ENCODE data around the gene GALM. TPM values are rescaled to one million over a fixed set of nuclear protein-coding genes. Genes with fewer than 3 reads are reported as not detected.

GALM gene
- total RNA-seq (10 to 100 TPM; 12.8 to 21.3 TPM), polyA plus RNA-seq (ENCODE audit: insufficient read length in 6 of 6) (10 to 100 TPM; 21.2 to 33.6 (median 25.8) TPM)
- long read RNA-seq, donor 1, transcript GALM-201 (7 exons, 2,484 nt): major isoform, 12 of 12 reads
- long read RNA-seq, donor 1, partial matches to known transcripts: 0 of 12 reads
- long read RNA-seq, donor 1, other reads (novel, unspliced or antisense): 0 of 12 reads
- long read RNA-seq, donor 2, transcript GALM-201 (7 exons, 2,484 nt): major isoform, 5 of 563 reads
- long read RNA-seq, donor 2, partial matches to known transcripts: 337 of 563 reads
- long read RNA-seq, donor 2, other reads (novel, unspliced or antisense): 221 of 563 reads
- long read RNA-seq, donor 3, transcript GALM-201 (7 exons, 2,484 nt): major isoform, 7 of 404 reads
- long read RNA-seq, donor 3, partial matches to known transcripts: 239 of 404 reads
- long read RNA-seq, donor 3, other reads (novel, unspliced or antisense): 158 of 404 reads
- long read RNA-seq, donor 4, transcript GALM-201 (7 exons, 2,484 nt): major isoform, 31 of 36 reads
- long read RNA-seq, donor 4, partial matches to known transcripts: 1 of 36 reads
- long read RNA-seq, donor 4, other reads (novel, unspliced or antisense): 4 of 36 reads
- long read RNA-seq, donor 5, transcript GALM-201 (7 exons, 2,484 nt): major isoform, 10 of 369 reads
- long read RNA-seq, donor 5, partial matches to known transcripts: 139 of 369 reads
- long read RNA-seq, donor 5, other reads (novel, unspliced or antisense): 220 of 369 reads
- long read RNA-seq, donor 6, transcript GALM-201 (7 exons, 2,484 nt): major isoform, 7 of 426 reads
- long read RNA-seq, donor 6, partial matches to known transcripts: 266 of 426 reads
- long read RNA-seq, donor 6, other reads (novel, unspliced or antisense): 153 of 426 reads
- long read RNA-seq, donor 7, transcript GALM-201 (7 exons, 2,484 nt): major isoform, 5 of 308 reads
- long read RNA-seq, donor 7, partial matches to known transcripts: 84 of 308 reads
- long read RNA-seq, donor 7, other reads (novel, unspliced or antisense): 219 of 308 reads
- long read RNA-seq, donor 8, transcript GALM-201 (7 exons, 2,484 nt): major isoform, 9 of 9 reads
- long read RNA-seq, donor 8, partial matches to known transcripts: 0 of 9 reads
- long read RNA-seq, donor 8, other reads (novel, unspliced or antisense): 0 of 9 reads
- long read RNA-seq, donor 9: 0 reads
- long read RNA-seq, donor 10, transcript GALM-201 (7 exons, 2,484 nt): major isoform, 33 of 36 reads
- long read RNA-seq, donor 10, partial matches to known transcripts: 2 of 36 reads
- long read RNA-seq, donor 10, other reads (novel, unspliced or antisense): 1 of 36 reads
- long read RNA-seq, donor 11, partial matches to known transcripts: 0 of 3 reads
- long read RNA-seq, donor 11, other reads (novel, unspliced or antisense): 0 of 3 reads
- long read RNA-seq, donor 12, transcript GALM-201 (7 exons, 2,484 nt): major isoform, 9 of 465 reads
- long read RNA-seq, donor 12, partial matches to known transcripts: 254 of 465 reads
- long read RNA-seq, donor 12, other reads (novel, unspliced or antisense): 202 of 465 reads

- H3K27me3 ChIP-seq: no peaks in the 10 kb centered on the region
- H3K4me3 ChIP-seq: peak within 1 kb of the TSS; percentile 58 to 72
- H3K4me1 ChIP-seq: peaks cover 0 to 58% of the 10 kb centered on the region in 2 donors
- H3K9me3 ChIP-seq: no peaks in the 10 kb centered on the region
- ATAC-seq (peak; percentile 95), DNase-seq (peak; percentile 81 to 95 (median 88))
- peak within 1 kb of the TSS; percentile 87 to 88 for H3K27ac ChIP-seq
- H3K36me3 ChIP-seq: no peaks in the 10 kb centered on the region
- TF ChIP-seq CTCF (IDR thresholded peaks at IDR 0.05): no peak
- intact Hi-C loops (cut with DNase I): loop anchor here in 1 of 2 donors (10.0 kb wide), 1 partner anchor 61 kb away; the partner anchor contains the start of gene HNRNPLL
Observed at GRCh38 chr2:38665854-38666555, at the start of gene GALM. GALM (plus strand) TSS chr2:38666114; CDS start chr2:38666162, 48 bp downstream.

DNA sequence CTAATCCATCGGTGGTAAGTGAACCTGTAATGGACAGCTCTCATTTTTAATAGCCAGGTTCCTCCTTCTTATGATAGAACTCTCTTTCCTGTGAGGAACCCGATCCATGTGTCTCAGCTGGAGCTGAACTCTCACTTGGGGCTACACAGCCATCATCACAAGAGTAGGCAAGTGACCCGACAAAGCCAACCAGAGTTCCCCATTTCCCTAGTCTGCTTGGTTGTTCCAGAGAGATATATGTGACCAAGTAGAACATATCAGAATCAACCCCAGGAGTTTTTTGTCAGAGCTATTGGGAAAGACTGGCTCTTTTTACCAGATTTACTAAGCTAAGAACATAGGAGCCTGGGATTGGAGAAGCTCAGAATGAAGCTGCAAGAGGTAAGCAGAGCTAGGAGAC lies 48.6 kb upstream of the GALM start:
- H3K9me3 ChIP-seq: no peaks in the 10 kb centered on the region
- H3K27me3 ChIP-seq: no peaks in the 10 kb centered on the region
- H3K4me1 ChIP-seq: peaks cover 13 to 58% of the 10 kb centered on the region in 2 donors
- intact Hi-C loops (cut with DNase I): no loop called here
- H3K36me3 ChIP-seq: no peaks in the 10 kb centered on the region
- DNase-seq (no peak), ATAC-seq (no peak)
- no peak overlapping the region for H3K4me3 ChIP-seq
- no peak overlapping the region for H3K27ac ChIP-seq
- TF ChIP-seq CTCF (IDR thresholded peaks at IDR 0.05): no peak

DNA sequence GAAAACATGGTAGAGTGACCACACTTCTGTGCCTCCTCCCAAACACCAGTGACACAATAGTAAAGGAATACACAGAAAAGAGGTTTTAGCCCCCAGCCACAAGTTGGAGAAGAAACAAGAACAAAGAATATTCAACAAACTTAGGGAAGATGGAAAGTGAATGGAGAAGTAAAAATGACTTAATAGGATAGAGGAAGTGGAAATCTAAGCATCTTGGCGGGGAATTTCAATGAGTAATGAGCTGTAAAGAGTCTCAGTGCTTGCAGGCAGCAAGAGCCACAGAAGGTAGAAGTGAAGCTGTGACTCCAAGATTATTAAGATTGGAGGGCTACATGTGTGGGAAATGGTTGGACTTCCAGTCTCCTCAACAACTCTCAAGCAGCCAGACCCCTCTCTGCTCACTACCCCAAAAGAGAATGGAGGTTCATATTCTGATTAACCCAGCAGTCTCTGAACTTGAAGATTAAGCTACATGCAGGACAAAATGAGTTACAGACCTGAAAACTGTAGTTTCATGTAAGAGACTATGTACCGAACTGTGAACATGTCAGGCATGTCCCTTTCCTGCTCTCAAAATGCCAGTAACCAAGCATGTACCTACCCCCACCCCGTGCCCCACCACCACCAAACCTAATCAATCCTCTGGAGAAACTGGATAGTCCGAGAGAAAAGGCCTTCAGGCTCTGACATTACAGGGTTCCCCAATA lies 46.3 kb upstream of the GALM start:
- DNase-seq (no peak), ATAC-seq (peak; percentile 63)
- Histone ChIP-seq H3K4me3 (no peak overlapping the region), H3K4me1 (peaks cover 13 to 46% of the 10 kb centered on the region in 2 donors), H3K27ac (peak overlapping the region; percentile 50 to 53), H3K27me3 (no peaks in the 10 kb centered on the region), H3K36me3 (no peaks in the 10 kb centered on the region), H3K9me3 (no peaks in the 10 kb centered on the region)
- TF ChIP-seq CTCF (IDR thresholded peaks at IDR 0.05): no peak
- intact Hi-C loops (cut with DNase I): no loop called here
